ENCODE results near the gene AHCYL1.

DNA sequence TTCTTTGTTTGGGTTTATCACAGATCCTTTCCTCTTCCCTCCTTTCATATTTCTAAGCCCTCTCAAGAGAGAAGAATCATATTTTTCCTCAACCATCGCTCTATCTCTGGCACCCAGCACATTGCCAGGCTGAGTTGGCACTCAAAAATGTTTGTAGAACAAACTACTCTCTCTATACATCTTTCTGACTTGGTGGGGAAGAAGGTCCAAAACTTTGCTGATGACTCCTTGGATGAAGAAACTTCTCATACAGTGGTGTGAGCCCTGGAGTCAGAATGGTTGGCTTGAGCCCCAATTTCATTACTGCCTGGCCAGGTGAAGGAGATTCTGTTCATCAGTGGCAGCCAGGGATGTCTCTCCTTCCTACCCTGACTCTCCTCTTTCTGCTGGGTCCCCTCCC, 74.0 kb downstream of the AHCYL1 start:
- TF ChIP-seq, protein P1, sequence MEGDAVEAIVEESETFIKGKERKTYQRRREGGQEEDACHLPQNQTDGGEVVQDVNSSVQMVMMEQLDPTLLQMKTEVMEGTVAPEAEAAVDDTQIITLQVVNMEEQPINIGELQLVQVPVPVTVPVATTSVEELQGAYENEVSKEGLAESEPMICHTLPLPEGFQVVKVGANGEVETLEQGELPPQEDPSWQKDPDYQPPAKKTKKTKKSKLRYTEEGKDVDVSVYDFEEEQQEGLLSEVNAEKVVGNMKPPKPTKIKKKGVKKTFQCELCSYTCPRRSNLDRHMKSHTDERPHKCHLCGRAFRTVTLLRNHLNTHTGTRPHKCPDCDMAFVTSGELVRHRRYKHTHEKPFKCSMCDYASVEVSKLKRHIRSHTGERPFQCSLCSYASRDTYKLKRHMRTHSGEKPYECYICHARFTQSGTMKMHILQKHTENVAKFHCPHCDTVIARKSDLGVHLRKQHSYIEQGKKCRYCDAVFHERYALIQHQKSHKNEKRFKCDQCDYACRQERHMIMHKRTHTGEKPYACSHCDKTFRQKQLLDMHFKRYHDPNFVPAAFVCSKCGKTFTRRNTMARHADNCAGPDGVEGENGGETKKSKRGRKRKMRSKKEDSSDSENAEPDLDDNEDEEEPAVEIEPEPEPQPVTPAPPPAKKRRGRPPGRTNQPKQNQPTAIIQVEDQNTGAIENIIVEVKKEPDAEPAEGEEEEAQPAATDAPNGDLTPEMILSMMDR (IDR thresholded peaks at IDR 0.05) = no peak
- no peak for TF ChIP-seq EZH2 (IDR thresholded peaks at IDR 0.05)

Measured in neural progenitor cell (in vitro differentiated cells).